ENCODE measurements around the gene SUN2.

DNA sequence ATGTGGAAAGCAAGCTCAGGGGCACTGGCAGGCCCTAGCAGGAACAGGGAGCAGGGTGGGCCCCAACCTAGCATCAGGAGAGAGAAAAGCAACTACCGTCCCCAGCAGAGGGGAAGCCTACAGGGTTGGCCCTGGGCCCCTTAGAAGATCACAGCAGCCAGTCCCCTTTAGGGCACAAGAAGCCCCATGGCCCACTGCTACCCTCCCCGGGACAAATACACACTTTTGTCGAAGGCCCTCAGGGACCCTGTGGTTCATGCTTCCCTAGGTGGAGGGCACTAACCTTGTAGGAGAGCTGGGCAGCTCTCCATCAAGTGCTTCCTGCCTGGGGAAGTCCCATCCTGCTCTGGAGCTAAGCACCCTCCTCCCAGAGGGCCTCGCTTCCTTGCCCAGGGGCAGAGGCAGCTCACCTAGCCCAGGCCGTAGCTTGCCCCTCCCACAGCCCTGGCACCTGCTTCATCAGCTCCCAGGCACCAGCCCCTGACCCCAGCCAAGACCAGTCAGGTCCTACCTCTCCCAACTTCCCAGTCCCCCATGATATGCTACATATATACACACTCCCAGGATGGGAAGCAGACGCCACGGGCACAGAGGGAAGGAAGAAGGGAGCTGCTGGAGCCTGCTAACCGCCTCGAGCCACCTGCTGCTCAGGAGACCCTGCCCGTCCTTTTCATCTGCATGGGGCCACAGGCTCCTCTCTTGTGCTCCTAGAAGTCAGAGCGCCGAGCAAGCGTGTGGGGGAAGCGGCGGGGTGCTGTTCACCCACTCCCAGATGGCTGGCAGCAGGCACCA, 20.1 kb downstream of the SUN2 start:
- TF ChIP-seq, protein P1, sequence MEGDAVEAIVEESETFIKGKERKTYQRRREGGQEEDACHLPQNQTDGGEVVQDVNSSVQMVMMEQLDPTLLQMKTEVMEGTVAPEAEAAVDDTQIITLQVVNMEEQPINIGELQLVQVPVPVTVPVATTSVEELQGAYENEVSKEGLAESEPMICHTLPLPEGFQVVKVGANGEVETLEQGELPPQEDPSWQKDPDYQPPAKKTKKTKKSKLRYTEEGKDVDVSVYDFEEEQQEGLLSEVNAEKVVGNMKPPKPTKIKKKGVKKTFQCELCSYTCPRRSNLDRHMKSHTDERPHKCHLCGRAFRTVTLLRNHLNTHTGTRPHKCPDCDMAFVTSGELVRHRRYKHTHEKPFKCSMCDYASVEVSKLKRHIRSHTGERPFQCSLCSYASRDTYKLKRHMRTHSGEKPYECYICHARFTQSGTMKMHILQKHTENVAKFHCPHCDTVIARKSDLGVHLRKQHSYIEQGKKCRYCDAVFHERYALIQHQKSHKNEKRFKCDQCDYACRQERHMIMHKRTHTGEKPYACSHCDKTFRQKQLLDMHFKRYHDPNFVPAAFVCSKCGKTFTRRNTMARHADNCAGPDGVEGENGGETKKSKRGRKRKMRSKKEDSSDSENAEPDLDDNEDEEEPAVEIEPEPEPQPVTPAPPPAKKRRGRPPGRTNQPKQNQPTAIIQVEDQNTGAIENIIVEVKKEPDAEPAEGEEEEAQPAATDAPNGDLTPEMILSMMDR (tag by site-specific recombination; IDR thresholded peaks at IDR 0.05): no peak
- TF ChIP-seq ZBTB1 (tag by site-specific recombination; IDR thresholded peaks at IDR 0.05): no peak
- TF ChIP-seq ZNF248 (tag by site-specific recombination; IDR thresholded peaks at IDR 0.05): no peak
- TF ChIP-seq, protein P2, sequence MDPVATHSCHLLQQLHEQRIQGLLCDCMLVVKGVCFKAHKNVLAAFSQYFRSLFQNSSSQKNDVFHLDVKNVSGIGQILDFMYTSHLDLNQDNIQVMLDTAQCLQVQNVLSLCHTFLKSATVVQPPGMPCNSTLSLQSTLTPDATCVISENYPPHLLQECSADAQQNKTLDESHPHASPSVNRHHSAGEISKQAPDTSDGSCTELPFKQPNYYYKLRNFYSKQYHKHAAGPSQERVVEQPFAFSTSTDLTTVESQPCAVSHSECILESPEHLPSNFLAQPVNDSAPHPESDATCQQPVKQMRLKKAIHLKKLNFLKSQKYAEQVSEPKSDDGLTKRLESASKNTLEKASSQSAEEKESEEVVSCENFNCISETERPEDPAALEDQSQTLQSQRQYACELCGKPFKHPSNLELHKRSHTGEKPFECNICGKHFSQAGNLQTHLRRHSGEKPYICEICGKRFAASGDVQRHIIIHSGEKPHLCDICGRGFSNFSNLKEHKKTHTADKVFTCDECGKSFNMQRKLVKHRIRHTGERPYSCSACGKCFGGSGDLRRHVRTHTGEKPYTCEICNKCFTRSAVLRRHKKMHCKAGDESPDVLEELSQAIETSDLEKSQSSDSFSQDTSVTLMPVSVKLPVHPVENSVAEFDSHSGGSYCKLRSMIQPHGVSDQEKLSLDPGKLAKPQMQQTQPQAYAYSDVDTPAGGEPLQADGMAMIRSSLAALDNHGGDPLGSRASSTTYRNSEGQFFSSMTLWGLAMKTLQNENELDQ (tag by site-specific recombination; IDR thresholded peaks at IDR 0.05; ENCODE audit: low read depth): no peak

Measured in HEK293 (cell line).